ENCODE measurements around the gene TMSB10. TPM values are rescaled to one million over a fixed set of nuclear protein-coding genes. Genes with fewer than 3 reads are reported as not detected.
"Not testable (repeated sequence)": the region's sequence is repeated elsewhere in the genome, so short reads cannot be mapped to it uniquely, and the experiment has no call there.

Gene TMSB10
- total RNA-seq, 1 donor: 3,849 TPM

DNA sequence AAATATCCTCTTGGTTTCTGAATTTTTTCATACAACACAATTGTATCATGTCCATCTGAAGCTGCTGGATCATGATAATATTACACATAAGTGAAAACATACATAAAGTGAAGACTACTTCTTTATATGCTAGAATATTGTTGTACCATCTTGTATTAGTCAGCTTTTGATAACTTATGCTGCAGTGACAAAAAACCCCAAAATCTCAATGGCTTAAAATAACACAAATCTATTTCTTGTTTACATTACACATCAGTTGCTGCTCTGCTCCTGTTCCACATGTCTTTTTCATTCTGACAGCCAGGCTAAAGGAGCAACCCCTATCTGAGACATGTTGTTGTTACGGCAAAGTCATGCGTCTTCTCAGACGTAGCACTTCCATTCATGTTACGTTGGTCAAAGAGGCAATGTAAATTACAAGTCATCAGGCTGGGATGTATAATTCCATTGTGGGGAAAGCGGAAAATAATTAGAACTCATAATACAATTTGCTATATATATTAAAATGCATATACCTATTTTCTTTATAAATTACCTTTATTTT, 5.8 kb downstream of the TMSB10 start:
- TF ChIP-seq, protein P1, sequence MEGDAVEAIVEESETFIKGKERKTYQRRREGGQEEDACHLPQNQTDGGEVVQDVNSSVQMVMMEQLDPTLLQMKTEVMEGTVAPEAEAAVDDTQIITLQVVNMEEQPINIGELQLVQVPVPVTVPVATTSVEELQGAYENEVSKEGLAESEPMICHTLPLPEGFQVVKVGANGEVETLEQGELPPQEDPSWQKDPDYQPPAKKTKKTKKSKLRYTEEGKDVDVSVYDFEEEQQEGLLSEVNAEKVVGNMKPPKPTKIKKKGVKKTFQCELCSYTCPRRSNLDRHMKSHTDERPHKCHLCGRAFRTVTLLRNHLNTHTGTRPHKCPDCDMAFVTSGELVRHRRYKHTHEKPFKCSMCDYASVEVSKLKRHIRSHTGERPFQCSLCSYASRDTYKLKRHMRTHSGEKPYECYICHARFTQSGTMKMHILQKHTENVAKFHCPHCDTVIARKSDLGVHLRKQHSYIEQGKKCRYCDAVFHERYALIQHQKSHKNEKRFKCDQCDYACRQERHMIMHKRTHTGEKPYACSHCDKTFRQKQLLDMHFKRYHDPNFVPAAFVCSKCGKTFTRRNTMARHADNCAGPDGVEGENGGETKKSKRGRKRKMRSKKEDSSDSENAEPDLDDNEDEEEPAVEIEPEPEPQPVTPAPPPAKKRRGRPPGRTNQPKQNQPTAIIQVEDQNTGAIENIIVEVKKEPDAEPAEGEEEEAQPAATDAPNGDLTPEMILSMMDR (IDR thresholded peaks at IDR 0.05; ENCODE audit: insufficient read depth, low read length): no peak
- H3K4me3 ChIP-seq (ENCODE audit: low read depth, low read length): no peak overlapping the region
- DNase-seq (ENCODE audit: low read depth): no peak

DNA sequence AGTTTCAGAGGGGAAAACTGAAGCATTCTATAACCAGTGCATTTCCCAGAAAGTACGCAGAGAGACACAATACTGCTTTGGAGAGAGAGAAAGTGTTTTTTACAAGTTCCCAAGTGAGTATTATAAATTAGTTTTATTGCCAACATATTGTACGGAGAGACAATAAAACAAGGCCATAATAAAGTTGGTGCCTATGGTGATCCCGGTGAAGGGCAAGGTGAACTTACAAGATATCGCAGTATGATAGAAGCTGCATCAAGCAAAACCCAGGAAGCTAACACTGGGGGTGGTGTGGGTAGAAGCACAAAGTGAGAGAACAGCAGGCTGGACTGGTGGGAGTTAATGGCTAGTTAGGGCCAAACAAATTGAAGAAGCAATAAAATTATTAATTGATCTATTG, 7.5 kb downstream of the TMSB10 start:
- H3K4me3 ChIP-seq (ENCODE audit: low read depth, low read length): no peak overlapping the region
- no peak for DNase-seq (ENCODE audit: low read depth)
- TF ChIP-seq, protein P1 (IDR thresholded peaks at IDR 0.05; ENCODE audit: insufficient read depth, low read length): no peak

DNA sequence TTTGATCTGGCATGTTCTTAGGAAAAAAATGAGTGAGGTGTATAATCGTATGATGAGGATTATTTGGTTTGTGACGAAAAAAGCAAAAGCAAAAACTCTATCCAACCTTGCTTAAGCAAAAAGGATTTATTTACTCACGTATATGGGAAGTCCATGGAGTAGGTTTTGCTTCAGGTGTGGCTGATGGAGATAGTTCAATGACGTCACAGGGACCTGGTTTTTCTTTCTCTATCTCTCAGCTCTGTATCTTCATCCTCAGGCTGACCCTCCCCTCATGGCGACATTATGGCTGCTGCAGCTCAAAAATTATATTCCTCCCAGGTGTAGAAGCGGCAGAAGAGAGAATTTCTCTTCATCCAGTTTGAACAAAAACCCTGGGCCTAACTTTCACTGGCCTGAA, 8.9 kb downstream of the TMSB10 start:
- no peak overlapping the region for H3K4me3 ChIP-seq (ENCODE audit: low read depth, low read length)
- TF ChIP-seq, protein P1 (IDR thresholded peaks at IDR 0.05; ENCODE audit: insufficient read depth, low read length): no peak
- DNase-seq (ENCODE audit: low read depth): no peak

DNA sequence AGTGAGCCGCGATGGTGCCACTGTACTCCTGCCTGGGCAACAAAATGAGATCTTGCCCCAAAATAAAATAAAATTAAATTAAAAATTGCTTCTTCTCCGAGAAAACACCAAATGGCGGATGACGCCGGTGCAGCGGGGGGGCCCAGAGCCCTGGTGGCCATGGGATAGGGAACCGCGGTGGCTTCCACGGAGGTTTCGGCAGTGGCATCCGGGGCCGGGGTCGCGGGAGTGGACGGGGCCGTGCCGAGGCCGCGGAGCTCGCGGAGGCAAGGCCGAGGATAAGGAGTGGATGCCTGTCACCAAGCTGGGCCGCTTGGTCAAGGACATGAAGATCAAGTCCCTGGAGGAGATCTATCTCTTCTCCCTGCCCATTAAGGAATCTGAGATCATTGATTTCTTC, 10.2 kb downstream of the TMSB10 start:
- not testable (repeated sequence) for DNase-seq (ENCODE audit: low read depth); H3K4me3 ChIP-seq (ENCODE audit: low read depth, low read length)

DNA sequence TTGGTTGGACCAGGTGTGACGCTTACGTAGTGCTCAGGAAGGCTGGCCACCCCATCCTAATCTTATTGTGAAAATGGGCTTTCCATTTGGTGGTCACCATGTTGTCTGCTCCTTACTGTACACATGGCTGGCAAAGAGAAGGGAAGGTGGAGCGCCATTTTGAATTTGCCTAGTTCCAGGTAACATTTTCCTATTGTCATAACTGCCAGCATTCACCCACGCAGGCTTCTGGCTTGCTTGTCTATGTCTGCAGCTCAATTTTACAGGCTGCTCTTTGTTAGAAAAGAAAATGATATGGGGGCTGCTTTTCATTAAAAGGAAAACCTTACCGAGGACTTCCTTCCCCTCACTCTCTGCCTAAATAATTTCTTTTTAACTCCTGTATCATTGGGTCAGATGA, 12.4 kb downstream of the TMSB10 start:
- H3K4me3 ChIP-seq (ENCODE audit: low read depth, low read length); DNase-seq (ENCODE audit: low read depth): not testable (repeated sequence)

DNA sequence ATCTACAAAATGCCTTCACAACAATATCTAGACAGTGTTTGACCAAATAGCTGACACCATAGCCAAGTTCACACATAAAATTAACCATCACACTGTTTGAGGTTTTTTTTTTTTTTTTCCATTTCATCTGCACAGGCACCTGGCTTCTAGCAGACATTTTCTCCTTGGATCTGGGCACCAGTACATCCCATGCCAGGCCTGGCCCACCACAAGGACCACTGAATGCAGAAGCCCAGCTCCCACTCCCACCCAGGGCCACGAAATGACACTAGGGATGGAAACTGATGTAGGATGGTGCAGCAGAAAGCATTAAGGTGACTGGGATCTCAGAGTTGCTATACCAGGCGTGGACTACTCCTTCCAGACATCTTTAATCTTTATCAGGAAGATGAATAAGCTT, 13.0 kb downstream of the TMSB10 start:
- TF ChIP-seq, protein P1 (IDR thresholded peaks at IDR 0.05; ENCODE audit: insufficient read depth, low read length): no peak
- no peak overlapping the region for H3K4me3 ChIP-seq (ENCODE audit: low read depth, low read length)
- DNase-seq (ENCODE audit: low read depth): no peak

DNA sequence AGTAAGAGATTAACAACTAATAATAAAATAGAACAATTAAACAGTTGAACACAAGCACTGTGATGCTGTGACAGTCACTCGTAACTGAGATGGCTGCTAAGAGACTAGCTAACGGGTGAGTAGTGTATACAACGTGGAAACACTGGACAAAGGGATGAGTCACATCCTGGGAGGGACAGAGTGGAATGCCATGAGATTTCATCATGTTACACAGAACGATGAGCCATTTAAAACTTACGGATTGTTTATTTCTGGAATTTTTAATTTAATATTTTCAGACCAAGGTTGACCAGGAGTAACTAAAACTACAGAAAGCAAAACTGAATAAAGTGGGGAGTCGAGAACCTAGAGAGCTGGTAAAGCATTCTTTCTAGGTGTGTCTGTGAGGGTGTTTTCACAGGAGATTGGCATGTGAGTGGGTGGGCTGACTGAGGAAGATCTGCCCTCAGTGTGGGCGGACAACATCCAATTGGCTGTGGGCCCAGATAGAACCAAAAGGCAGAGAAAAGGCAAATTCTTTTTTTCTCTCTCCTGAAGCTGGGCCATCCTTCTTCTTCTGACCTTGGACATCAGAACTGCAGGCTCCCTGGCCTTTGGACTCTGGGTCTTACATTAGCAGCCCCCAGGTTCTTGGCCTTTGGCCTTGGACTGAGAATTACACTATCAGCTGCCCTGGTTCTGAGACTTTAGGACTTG, 14.6 kb downstream of the TMSB10 start:
- TF ChIP-seq, protein P1 (IDR thresholded peaks at IDR 0.05; ENCODE audit: insufficient read depth, low read length): no peak
- H3K4me3 ChIP-seq (ENCODE audit: low read depth, low read length): peak overlapping the region; percentile 38
- DNase-seq (ENCODE audit: low read depth): peak; percentile 98

DNA sequence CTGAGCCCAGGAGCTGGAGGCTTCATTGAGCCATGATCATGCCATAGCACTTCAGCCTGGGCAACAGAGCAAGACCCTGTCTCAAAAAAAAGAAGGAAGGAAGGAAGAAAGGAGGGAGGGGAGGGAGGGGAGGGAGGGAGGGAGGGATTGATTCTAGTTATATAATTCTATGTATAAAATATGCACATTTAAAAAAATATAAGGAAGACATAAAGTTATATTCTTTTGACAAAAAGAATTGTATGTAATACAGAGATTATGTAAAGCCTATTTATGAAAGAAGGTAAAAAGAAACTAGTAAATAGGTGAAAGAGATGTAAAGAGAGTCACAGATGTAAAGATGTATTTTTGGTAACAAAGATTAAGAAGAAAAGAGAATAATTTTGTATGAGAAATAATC, 17.6 kb downstream of the TMSB10 start:
- no peak for DNase-seq (ENCODE audit: low read depth)
- TF ChIP-seq, protein P1 (IDR thresholded peaks at IDR 0.05; ENCODE audit: insufficient read depth, low read length): no peak
- no peak overlapping the region for H3K4me3 ChIP-seq (ENCODE audit: low read depth, low read length)

Measured in fibroblast of the aortic adventitia (primary cell).